ENCODE data around the gene PLA2G4D.

PLA2G4D gene

DNA sequence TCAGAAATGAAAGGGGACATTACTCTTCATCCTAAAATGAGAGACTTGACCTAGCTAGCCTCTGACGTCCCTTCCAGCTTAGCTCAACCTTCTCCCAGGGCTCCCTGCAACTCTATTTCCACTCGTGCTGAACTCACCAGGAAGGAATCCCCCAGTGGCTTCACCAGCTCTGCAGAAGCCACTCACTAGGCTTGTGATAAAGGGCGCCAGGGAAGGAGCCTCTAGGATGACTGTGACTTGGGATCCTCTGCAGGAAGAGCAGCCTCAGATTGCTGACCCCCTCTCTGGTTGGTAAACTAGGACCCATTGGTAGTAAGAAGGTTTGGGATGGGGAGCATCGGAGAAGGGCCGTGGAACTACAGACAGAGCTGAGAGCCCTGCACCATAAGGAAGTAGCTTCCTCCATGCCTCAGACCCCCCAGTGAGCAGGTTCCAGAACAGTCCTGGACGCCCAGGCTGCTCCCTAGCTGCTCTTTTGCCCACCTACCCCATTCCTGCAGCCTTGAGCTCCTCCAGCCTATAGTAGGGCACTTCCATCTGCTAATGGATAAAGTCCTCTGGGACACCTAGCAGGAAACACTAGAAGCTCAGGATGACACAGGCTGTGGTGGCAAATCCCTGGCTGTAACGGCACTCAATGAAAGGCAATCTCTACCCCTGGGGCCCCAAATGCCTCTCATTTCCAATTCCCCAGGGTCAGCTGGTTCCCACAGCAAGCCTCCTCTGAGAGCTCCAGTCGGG is 36.1 kb upstream of the PLA2G4D start:
- in situ Hi-C loops (cut with MboI; ENCODE audit: low sequenced_read_pairs), result loop anchor here (5.0 kb wide), 1 partner anchor 58 kb away; no protein-coding TSS in a partner anchor

- in situ Hi-C loops (cut with MboI; ENCODE audit: low sequenced_read_pairs), result no loop called here
Measured at GRCh38 chr15:42129364-42129763, 35.0 kb upstream of the PLA2G4D start.

- in situ Hi-C loops (cut with MboI; ENCODE audit: low sequenced_read_pairs), result no loop called here
Measured at GRCh38 chr15:42128476-42128875, 34.1 kb upstream of the PLA2G4D start.

- in situ Hi-C loops (cut with MboI; ENCODE audit: low sequenced_read_pairs), result no loop called here
Measured at GRCh38 chr15:42123546-42123945, 29.2 kb upstream of the PLA2G4D start.

GRCh38 chr15:42121682-42122081 is 27.3 kb upstream of the PLA2G4D start:
- in situ Hi-C loops (cut with MboI; ENCODE audit: low sequenced_read_pairs), result no loop called here

- in situ Hi-C loops (cut with MboI; ENCODE audit: low sequenced_read_pairs), result no loop called here
Measured at GRCh38 chr15:42121021-42121420, 26.7 kb upstream of the PLA2G4D start.

DNA sequence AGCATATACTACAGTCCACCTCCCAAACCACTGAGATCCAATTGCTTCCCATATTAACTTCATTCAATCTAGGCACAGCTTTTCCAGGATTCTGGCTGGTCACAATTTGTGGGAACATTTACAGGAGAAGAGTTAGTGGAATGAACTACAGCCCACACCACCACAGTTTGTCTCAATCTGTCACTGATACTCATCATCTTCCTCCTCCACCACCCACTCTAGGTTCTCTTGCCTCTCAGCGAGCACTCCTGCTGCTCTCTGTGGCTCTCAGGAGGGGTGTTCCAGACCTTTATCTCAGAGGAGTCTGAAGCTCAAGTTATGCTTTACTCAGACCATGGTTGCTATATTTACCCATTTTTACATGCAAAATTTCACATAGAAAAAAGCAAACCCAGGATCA is 25.9 kb upstream of the PLA2G4D start:
- in situ Hi-C loops (cut with MboI; ENCODE audit: low sequenced_read_pairs), result no loop called here

- in situ Hi-C loops (cut with MboI; ENCODE audit: low sequenced_read_pairs), result no loop called here
Measured at GRCh38 chr15:42119446-42119760, 25.0 kb upstream of the PLA2G4D start.

DNA sequence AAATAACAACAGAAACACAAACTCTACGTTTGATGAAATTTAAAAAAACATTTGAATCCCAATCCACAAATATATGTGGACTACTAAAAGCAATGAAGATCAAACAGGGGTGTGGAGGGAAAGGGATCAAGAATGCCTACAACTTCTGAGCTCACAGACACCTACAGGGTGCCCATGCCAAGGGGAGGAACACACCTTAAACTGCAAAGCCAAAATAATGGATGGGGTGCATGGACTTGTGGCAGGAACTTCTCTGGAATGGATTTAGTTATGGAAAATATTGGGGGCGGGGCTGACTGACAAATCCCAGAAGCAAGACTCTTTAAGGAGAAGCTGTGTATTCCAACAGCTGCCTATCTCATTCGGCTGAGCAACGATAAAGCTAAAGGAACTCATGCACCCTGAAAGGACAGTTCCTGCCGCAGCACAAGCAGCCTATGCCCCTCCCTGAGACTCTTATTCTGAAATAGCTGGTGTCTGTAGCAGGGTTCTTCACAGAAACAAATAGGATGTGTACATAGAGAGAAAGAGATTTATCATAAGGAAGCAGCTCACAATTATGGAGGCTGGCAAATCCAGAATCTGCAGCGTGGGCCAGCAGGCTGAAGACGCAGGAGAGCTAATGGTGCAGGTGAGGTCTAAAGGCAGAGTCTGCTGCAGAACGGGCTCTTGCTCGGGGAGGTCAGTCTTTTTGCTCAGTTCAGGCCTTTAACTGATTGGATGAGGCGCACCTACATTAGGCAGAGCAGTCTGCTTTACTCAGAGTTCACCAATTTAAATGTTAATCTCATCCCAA is 24.5 kb upstream of the PLA2G4D start:
- in situ Hi-C loops (cut with MboI; ENCODE audit: low sequenced_read_pairs), result no loop called here

- in situ Hi-C loops (cut with MboI; ENCODE audit: low sequenced_read_pairs), result no loop called here
Measured at GRCh38 chr15:42111924-42112323, 17.6 kb upstream of the PLA2G4D start.

GRCh38 chr15:42110367-42110766 is 16.0 kb upstream of the PLA2G4D start:
- in situ Hi-C loops (cut with MboI; ENCODE audit: low sequenced_read_pairs), result no loop called here

- in situ Hi-C loops (cut with MboI; ENCODE audit: low sequenced_read_pairs), result no loop called here
Measured at GRCh38 chr15:42108806-42109205, 14.4 kb upstream of the PLA2G4D start.

- in situ Hi-C loops (cut with MboI; ENCODE audit: low sequenced_read_pairs), result no loop called here
Measured at GRCh38 chr15:42108189-42108588, 13.8 kb upstream of the PLA2G4D start.

DNA sequence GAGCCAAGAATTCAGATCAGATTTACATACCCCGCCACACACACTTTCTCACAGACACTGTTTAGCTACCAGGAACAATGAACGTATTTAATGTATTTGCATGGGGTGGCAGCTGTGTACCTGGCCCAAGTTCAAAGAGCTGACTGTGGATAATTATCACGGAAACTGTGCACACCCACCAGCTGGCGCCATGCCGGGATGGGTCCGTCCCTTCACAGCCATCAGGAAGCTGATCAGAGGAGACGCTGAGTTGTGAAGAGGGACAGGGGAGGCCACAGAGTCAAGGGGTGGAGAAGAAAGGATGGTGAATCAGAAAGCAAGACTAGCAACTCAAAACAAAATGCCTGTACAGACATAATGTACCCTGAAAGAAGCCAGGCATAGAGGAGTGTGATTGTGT is 13.1 kb upstream of the PLA2G4D start:
- in situ Hi-C loops (cut with MboI; ENCODE audit: low sequenced_read_pairs), result no loop called here

DNA sequence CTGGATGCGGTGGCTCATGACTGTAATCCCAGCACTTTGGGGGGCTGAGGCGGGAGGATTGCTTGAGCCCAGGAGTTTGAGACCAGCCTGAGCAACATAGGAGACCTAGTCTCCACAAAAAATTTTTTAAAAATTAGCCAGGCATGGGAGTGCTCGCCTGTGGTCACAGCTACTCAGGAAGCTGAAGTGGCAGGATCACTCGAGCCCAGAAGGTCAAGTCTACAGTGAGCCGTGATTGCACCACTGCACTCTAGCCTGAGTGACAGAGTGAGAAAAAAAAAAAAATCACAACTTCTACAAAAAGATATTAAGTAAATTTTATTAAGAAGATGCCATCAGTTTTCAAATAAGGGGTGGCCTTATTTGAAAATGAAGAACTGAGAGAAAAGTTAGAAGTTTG is 11.9 kb upstream of the PLA2G4D start:
- in situ Hi-C loops (cut with MboI; ENCODE audit: low sequenced_read_pairs), result no loop called here

DNA sequence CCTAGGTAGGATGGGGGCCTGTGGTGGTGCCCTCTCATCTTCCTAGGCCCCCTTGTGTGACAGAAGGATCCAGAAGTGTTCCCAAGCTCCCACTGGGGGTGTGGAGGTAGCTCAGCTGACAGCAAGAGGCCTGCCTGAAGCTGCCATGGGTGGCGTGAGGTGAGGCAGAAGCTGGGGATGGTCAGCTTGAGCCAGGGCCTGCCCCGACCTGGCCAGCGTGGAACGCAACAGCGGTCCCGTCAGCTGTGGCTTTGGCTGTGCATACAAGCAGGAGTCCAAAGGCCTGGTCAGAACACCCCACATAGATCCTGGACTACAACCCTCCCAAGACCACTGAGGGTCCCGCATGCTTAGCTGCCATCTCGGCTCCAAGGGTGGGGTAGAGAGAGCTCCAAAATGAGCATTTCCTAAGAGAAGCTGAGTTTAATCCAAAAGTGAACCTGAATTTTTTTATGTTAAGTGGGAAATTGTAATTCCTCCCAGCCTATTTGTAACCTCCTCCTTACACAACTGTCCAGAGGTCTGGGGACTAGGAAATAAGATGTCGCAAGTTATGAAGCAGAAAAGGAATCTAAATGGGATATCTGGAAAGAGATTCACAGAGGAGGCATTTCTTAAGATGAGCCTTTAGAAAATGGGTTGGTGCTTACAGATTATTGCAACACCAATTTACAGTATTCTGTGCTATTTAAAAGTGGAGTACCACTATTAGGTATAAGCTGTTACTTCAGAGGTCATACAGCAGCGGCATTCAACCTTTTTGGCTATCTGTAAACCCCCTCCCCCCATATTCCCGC is 9.9 kb upstream of the PLA2G4D start:
- in situ Hi-C loops (cut with MboI; ENCODE audit: low sequenced_read_pairs), result no loop called here

DNA sequence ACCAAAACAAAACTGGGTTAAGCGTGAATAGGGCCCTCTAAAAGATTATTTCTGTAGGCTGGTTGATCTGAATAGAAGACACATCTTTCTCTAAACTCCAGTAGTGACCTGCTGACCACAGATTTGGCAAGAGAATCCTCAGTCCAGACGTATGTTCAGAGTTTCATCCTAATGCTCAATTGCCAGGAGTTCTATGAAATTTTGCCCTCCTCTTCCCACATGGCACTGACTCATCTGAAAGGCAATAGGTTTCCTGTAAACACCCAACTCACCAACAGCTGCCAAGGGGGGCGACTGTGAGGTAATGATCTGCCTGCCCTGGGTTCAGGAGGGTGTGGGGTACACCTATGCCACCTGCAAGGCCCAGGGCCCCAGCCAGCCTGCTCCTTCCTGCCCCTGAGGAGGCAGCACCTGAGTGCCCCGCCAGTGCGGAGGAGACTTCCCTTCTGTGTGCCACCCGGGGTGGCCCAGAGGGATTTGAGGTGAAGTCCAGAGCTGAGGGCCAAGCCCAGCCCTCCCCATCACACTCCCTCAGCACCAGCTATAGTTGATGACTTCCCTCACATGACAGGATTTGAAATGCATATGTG is 8.4 kb upstream of the PLA2G4D start:
- in situ Hi-C loops (cut with MboI; ENCODE audit: low sequenced_read_pairs), result no loop called here

DNA sequence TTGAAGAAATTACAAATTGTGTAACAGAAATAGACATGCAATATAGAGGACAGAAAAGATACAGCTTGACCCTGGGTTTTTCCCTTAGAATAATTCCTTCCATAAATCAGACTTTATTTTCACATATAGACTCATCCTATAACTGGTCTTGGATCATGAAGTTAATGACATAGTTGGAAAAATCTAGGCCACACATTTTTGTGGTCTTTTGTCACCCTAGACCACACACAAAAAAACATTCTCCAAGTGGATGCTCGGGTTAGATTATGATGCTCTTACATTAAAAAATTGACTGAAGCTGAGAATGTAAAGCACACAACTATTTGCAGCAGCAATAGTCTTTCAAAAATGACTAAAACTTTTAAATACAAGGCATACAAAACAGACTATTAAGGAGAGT is 7.5 kb upstream of the PLA2G4D start:
- in situ Hi-C loops (cut with MboI; ENCODE audit: low sequenced_read_pairs), result no loop called here

DNA sequence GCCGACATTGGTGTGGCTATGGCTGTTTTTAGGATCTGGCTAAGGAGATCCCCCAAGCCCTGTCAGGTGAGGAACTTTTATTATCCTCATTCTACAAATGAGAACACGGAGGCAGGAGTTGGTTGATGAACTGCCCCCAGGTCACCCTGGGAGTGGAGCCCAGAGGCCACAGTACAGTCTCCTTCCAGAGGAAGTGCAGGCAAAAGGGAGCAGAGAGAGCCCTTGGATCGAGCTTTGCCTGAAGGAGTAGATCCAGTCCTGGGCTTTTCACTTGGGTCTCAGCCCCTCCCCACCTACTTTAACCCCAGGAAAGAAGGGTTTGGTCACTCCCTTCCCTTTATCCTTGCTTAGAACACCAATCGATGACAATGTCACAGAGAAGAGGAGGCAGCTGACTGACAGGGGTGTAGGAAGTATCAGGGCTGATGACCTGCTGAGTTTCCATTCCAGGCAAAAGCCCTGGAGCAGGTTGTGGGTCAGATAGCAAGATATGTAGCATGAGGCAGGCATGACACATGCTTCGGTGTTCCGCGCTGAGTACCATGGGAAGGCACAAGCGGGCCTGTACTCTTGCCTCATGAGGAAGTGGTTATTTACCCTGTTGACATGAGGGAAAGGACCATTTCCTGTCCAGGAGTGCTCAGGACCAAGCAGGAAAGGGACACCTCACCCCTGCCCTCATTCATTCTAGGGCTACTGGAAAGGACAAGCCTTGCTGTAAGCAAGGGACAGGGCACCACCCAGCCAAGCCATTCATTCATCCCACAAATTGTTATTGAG is 5.8 kb upstream of the PLA2G4D start:
- in situ Hi-C loops (cut with MboI; ENCODE audit: low sequenced_read_pairs), result no loop called here

DNA sequence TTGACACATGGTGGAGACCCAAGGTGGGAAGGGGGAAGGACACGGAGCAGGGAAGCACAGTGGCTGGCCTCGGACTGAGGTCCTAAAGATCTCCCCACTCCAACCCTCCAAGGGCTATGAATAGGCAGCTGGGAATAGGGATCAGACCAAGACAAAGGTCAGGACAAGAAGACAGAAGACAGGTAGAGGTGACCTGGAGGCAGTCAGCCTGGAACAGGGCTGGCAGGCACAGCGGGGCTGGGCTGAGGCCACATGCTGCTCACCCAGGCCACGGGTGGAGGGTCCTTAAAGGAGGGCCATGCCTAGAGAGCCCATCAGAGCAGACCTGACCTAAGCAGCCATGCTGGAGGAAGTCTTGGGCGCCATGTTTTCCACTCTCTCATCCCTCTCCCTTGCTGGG is 2.7 kb upstream of the PLA2G4D start:
- in situ Hi-C loops (cut with MboI; ENCODE audit: low sequenced_read_pairs), result no loop called here

GRCh38 chr15:42093966-42094365 is 396 bp downstream of the PLA2G4D start:
- in situ Hi-C loops (cut with MboI; ENCODE audit: low sequenced_read_pairs), result no loop called here

Data from HL-60/S4 treated with retinoic acid at 250 ng/mL for 4 days and 3 days (cell line).